ENCODE results near the gene CACNA1C.
"Not testable (repeated sequence)": the region's sequence is repeated elsewhere in the genome, so short reads cannot be mapped to it uniquely, and the experiment has no call there.

Gene CACNA1C

DNA sequence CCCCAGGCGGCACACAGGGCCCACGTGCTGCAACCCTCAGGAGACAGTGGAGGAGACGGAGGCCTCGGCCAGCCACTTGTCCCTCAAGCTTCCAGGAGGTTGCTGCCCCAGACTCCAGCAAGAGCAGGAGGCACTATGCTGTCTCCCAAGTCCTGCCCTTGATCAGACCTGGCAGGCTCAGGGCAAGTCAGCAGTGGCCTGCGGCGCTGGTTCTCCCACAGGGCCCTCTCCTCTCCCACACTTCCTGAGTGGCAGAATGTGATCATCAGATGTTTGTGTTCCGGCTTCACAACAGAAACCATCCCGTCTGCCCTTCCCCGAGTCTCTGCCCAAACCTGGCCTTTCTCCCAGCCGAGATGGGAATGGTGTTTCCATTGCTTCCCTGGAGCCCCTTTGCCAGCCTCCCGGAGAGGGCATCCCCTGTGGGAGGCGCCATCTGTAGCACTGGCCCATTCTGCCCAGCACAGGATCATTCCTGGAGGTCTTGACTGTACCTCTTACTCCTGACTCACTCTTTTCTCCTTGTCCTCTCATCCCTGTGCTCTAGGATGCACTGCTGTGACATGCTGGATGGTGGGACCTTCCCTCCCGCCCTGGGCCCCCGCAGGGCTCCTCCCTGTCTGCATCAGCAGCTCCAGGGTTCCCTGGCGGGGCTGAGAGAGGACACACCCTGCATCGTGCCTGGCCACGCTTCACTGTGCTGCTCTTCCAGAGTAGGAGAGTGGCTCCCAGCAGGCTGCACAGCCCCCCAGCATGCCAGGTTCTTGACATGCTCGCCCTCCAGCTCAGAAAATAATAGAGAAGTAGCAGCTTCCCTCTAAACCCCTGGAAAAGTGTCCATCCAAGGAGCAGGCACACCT is 627.3 kb downstream of the CACNA1C start:
- Histone ChIP-seq H3K27ac (no peak overlapping the region), H3K27me3 (ENCODE audit: insufficient read depth, low read depth, severe bottlenecking) (no peaks in the 10 kb centered on the region), H3K9me3 (ENCODE audit: severe bottlenecking) (no peaks in the 10 kb centered on the region), H3K4me3 (ENCODE audit: low read depth, low read length) (no peak overlapping the region), H3K36me3 (no peaks in the 10 kb centered on the region)
- TF ChIP-seq CTCF (IDR thresholded peaks at IDR 0.05; ENCODE audit: low read depth, low read length): no peak
- DNase-seq: no peak

GRCh38 chr12:2680676-2681039 is 627.9 kb downstream of the CACNA1C start:
- Histone ChIP-seq H3K27me3 (ENCODE audit: insufficient read depth, low read depth, severe bottlenecking) (no peaks in the 10 kb centered on the region), H3K9me3 (ENCODE audit: severe bottlenecking) (no peaks in the 10 kb centered on the region), H3K27ac (no peak overlapping the region), H3K4me3 (ENCODE audit: low read depth, low read length) (no peak overlapping the region), H3K36me3 (no peaks in the 10 kb centered on the region)
- DNase-seq: no peak
- TF ChIP-seq CTCF (IDR thresholded peaks at IDR 0.05; ENCODE audit: low read depth, low read length): no peak

- DNase-seq: no peak
- Histone ChIP-seq H3K27ac (no peak overlapping the region), H3K27me3 (ENCODE audit: insufficient read depth, low read depth, severe bottlenecking) (no peaks in the 10 kb centered on the region), H3K36me3 (no peaks in the 10 kb centered on the region), H3K9me3 (ENCODE audit: severe bottlenecking) (no peaks in the 10 kb centered on the region), H3K4me3 (ENCODE audit: low read depth, low read length) (no peak overlapping the region)
- TF ChIP-seq CTCF (IDR thresholded peaks at IDR 0.05; ENCODE audit: low read depth, low read length): no peak
These were observed 628.8 kb downstream of the CACNA1C start for GRCh38 chr12:2681450-2682205.

GRCh38 chr12:2682296-2683251 is 629.8 kb downstream of the CACNA1C start:
- no peak overlapping the region for H3K27ac ChIP-seq
- no peaks in the 10 kb centered on the region for H3K9me3 ChIP-seq (ENCODE audit: severe bottlenecking)
- peak; percentile 61 for TF ChIP-seq CTCF (IDR thresholded peaks at IDR 0.05; ENCODE audit: low read depth, low read length)
- peak; percentile 68 for DNase-seq
- H3K36me3 ChIP-seq: no peaks in the 10 kb centered on the region
- no peak overlapping the region for H3K4me3 ChIP-seq (ENCODE audit: low read depth, low read length)
- no peaks in the 10 kb centered on the region for H3K27me3 ChIP-seq (ENCODE audit: insufficient read depth, low read depth, severe bottlenecking)

GRCh38 chr12:2683283-2684025 is 630.7 kb downstream of the CACNA1C start:
- no peak for DNase-seq
- no peaks in the 10 kb centered on the region for H3K36me3 ChIP-seq
- no peaks in the 10 kb centered on the region for H3K9me3 ChIP-seq (ENCODE audit: severe bottlenecking)
- H3K27ac ChIP-seq: no peak overlapping the region
- no peaks in the 10 kb centered on the region for H3K27me3 ChIP-seq (ENCODE audit: insufficient read depth, low read depth, severe bottlenecking)
- no peak for TF ChIP-seq CTCF (IDR thresholded peaks at IDR 0.05; ENCODE audit: low read depth, low read length)
- H3K4me3 ChIP-seq (ENCODE audit: low read depth, low read length): no peak overlapping the region

DNA sequence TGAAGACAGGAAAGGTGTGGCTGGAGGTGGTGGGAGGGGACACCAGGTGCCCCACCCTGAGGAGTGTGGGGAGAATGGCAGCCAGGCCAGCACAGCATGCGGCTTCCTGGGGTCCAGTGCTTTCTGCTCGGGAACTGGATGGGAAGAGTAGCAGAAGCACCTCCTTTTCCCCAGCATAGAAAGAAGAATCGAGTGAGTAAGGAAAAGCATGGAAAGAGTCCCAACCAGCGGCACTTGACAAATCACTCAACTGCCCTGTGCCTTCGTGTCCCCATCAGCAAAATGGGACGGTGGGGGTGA is 631.2 kb downstream of the CACNA1C start:
- H3K27ac ChIP-seq; H3K9me3 ChIP-seq (ENCODE audit: severe bottlenecking); H3K36me3 ChIP-seq; H3K4me3 ChIP-seq (ENCODE audit: low read depth, low read length); DNase-seq; H3K27me3 ChIP-seq (ENCODE audit: insufficient read depth, low read depth, severe bottlenecking): not testable (repeated sequence)

DNA sequence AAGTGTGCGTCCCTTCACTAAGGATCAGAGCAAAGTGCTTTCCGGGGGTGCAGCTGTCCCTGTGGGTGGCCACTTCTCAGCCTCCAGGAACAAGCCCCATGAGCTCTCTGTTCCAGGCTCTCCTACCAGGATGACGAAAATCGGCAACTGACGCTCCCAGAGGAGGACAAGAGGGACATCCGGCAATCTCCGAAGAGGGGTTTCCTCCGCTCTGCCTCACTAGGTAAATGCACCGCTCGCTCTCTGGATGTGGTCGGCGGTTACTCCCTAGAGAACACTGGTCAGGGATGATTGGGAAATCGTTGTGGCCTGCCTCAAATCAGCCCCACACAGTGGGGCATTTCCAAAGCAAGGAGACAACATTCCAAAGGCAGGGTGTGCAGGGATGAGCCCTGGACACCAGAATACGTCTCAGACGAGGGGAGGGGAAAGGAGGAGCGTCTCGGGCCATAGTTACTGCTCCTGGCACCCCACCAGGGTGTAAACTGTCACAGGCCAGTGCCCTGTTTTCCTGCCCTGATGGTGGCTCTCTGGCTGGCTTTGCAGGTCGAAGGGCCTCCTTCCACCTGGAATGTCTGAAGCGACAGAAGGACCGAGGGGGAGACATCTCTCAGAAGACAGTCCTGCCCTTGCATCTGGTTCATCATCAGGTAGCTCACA is 633.0 kb downstream of the CACNA1C start:
- not testable (repeated sequence) for H3K4me3 ChIP-seq (ENCODE audit: low read depth, low read length); H3K27ac ChIP-seq; H3K36me3 ChIP-seq; H3K9me3 ChIP-seq (ENCODE audit: severe bottlenecking); DNase-seq; H3K27me3 ChIP-seq (ENCODE audit: insufficient read depth, low read depth, severe bottlenecking)
